T-cell (primary cell): ENCODE results near the gene TMEM174. TPM values are rescaled to one million over a fixed set of nuclear protein-coding genes. Genes with fewer than 3 reads are reported as not detected.
"Not testable (repeated sequence)": the region's sequence is repeated elsewhere in the genome, so short reads cannot be mapped to it uniquely, and the experiment has no call there.

Experiments
- ATAC-seq, 4 experiments: fragments of 200-7000 bp in 3 of 4; fragments of 150-1000 bp in 1 of 4; cut with Tn5 transposase; replicated peaks in 1 of 4; 1 replicate in 3 of 4; 2 replicates in 1 of 4; pipeline ENCODE4 v1.10.0; 2021; ENCODE audit warnings: moderate library complexity in 3 of 4, mild to moderate bottlenecking in 2 of 4, moderate number of reproducible peaks in 1 of 4
- CTCF ChIA-PET, 2 donors: fragments of 300-600 bp; sonication (Branson Sonifier 250); formaldehyde crosslinking; loops; one replicate each; lab custom pipeline; 2022; ENCODE audit warnings: antibody characterized with exemption in 2 of 2; lab: Charles Lee
- POLR2A ChIA-PET, 2 donors: fragments of 300-600 bp; sonication (Branson Sonifier 250); formaldehyde crosslinking; loops; one replicate each; lab custom pipeline; 2022; ENCODE audit warnings: antibody characterized with exemption in 2 of 2; lab: Charles Lee
- DNase-seq, 35 experiments: peaks; one replicate each; pipeline versions ENCODE4 v3.0.0 to v3.0.0-alpha.2; 2013 to 2023
- H3K27ac ChIP-seq: one replicate; pipeline ENCODE4 v1.5.1; 2013; ENCODE audit warnings: low read length
- H3K27me3 ChIP-seq, 2 experiments: replicated peaks in 1 of 2; 1 replicate in 1 of 2; 2 replicates in 1 of 2; pipeline versions ENCODE4 v1.6.1 to v1.7.0; 2013; ENCODE audit warnings: low read length in 1 of 2, mixed read lengths in 1 of 2; ENCODE audit not compliant: control insufficient read depth in 2 of 2, insufficient read depth in 2 of 2; ENCODE audit errors: extremely low read depth in 1 of 2
- H3K36me3 ChIP-seq, 2 donors: 1 replicate in 1 of 2; 2 replicates in 1 of 2; pipeline versions ENCODE4 v1.6.1 to v1.7.0; 2013; ENCODE audit warnings: low read length in 1 of 2; ENCODE audit not compliant: control insufficient read depth in 2 of 2, insufficient read depth in 1 of 2; ENCODE audit errors: extremely low read depth in 1 of 2
- H3K4me1 ChIP-seq, 2 experiments: 1 replicate in 1 of 2; 2 replicates in 1 of 2; pipeline versions ENCODE4 v1.6.1 to v1.7.0; 2013; ENCODE audit warnings: low read length in 2 of 2, mixed read lengths in 1 of 2; ENCODE audit not compliant: insufficient read depth in 2 of 2, control insufficient read depth in 1 of 2; ENCODE audit errors: extremely low read depth in 1 of 2
- H3K4me3 ChIP-seq, 2 donors: 1 replicate in 1 of 2; 2 replicates in 1 of 2; pipeline versions ENCODE4 v1.5.1 to v1.7.0; 2013; ENCODE audit warnings: mild to moderate bottlenecking in 2 of 2, low read length in 1 of 2, moderate library complexity in 1 of 2; ENCODE audit not compliant: control insufficient read depth in 1 of 2; ENCODE audit errors: extremely low read depth in 1 of 2
- H3K9me3 ChIP-seq: 2 replicates; pipeline ENCODE4 v1.7.0; 2013
- H3K27ac Mint-ChIP-seq, 2 donors: one replicate each; pipeline ENCODE4 v1.8.0; 2020 to 2021; ENCODE audit warnings: mild to moderate bottlenecking in 2 of 2, mixed read lengths in 2 of 2
- H3K27me3 Mint-ChIP-seq, 2 donors: one replicate each; pipeline ENCODE4 v1.8.0; 2021 to 2022; ENCODE audit warnings: mixed read lengths in 2 of 2
- H3K36me3 Mint-ChIP-seq: one replicate; pipeline ENCODE4 v1.8.0; 2021; ENCODE audit warnings: mixed read lengths
- H3K4me1 Mint-ChIP-seq, 3 donors: one replicate each; pipeline ENCODE4 v1.8.0; 2020 to 2022; ENCODE audit warnings: mixed read lengths in 3 of 3, mild to moderate bottlenecking in 1 of 3
- H3K4me3 Mint-ChIP-seq, 3 donors: one replicate each; pipeline ENCODE4 v1.8.0; 2020 to 2022; ENCODE audit warnings: mild to moderate bottlenecking in 3 of 3, mixed read lengths in 3 of 3, moderate library complexity in 3 of 3
- H3K9me3 Mint-ChIP-seq, 3 donors: one replicate each; pipeline ENCODE4 v1.8.0; 2020 to 2022; ENCODE audit warnings: mixed read lengths in 3 of 3
- WGBS: methylation state at CpG from one replicate; pipeline ENCODE4 v1.1.5; 2013; ENCODE audit warnings: missing lambda C conversion rate; ENCODE audit not compliant: insufficient coverage; 5-methylcytosine and 5-hydroxymethylcytosine counted together
- total RNA-seq, 35 experiments: library from RNA in 6 of 35; stranded (reverse) in 6 of 35; fragments of 120-200 nt in 1 of 35; gene quantifications; one replicate each; pipeline versions ENCODE4 v1.2.1 to v1.2.4 and lab custom pipeline; 2013 to 2026

Gene TMEM174
- total RNA-seq, 5 donors from 2014 or later (not counting 1 experiment from before 2014, with no cell fraction given) = not detected

GRCh38 chr5:73201547-73202513, 28.8 kb downstream of the TMEM174 start:
- POLR2A ChIA-PET = interaction anchor here in 1 of 2 donors (0.7 kb wide), 1 partner anchor 42 kb away, joined by 3 read pairs; no protein-coding TSS in a partner anchor
- CTCF ChIA-PET = interaction anchor here (0.6 to 1.6 kb wide), 5 partner anchors 14 to 591 kb away, joined by 3 to 5 read pairs (median 3); no protein-coding TSS in a partner anchor

DNA sequence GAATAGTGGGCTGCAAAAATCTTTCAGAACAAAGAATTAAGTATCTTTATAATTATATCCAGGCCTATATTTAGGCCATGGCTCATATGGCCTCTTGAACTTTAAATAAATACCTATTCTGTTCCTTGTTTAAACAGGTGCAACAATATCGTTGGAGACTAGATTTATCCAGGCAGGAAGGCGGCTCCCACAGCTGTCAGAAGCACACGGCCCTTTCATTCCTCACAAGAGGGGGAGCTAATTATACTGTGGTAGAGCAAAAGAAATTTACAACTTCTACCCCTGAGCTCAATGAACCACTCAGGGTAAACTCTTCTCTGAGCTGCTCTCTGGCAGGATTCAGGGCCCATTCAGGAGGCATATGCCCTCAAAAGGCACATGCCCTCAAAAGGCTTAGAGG, 31.3 kb downstream of the TMEM174 start:
- POLR2A ChIA-PET = no interaction called here
- Mint-ChIP-seq H3K4me1 (peaks cover 0 to 5% (median 0%) of the 10 kb centered on the region in 3 donors), H3K9me3 (peaks cover 2 to 17% (median 11%) of the 10 kb centered on the region in 3 donors), H3K4me3 (no peak overlapping the region), H3K27ac (no peak overlapping the region), H3K27me3 (peaks cover 61 to 72% of the 10 kb centered on the region in 2 donors), H3K36me3 (no peaks in the 10 kb centered on the region)
- Histone ChIP-seq H3K9me3 (no peaks in the 10 kb centered on the region), H3K4me1 (peaks cover 0 to 7% of the 10 kb centered on the region in 2 experiments), H3K27ac (no peak overlapping the region), H3K36me3 (no peaks in the 10 kb centered on the region), H3K27me3 (peaks cover 4 to 54% of the 10 kb centered on the region in 2 experiments), H3K4me3 (no peak overlapping the region)
- no CpG with 5 or more reads among the region's 3 CpGs for WGBS
- no peak for DNase-seq
- CTCF ChIA-PET = interaction anchor here in 1 of 2 donors (0.8 kb wide), 1 partner anchor 12 kb away, joined by 4 read pairs; no protein-coding TSS in a partner anchor
- no peak for ATAC-seq

More at GRCh38 chr5:73201547-73202513, 28.8 kb downstream of the TMEM174 start:
- Histone ChIP-seq H3K4me1 (peaks cover 0 to 7% of the 10 kb centered on the region in 2 experiments), H3K4me3 (no peak overlapping the region), H3K27me3 (peaks cover 4 to 52% of the 10 kb centered on the region in 2 experiments), H3K36me3 (no peaks in the 10 kb centered on the region), H3K27ac (no peak overlapping the region), H3K9me3 (no peaks in the 10 kb centered on the region)
- Mint-ChIP-seq H3K4me1 (peaks cover 0 to 7% (median 0%) of the 10 kb centered on the region in 3 donors), H3K27ac (no peak overlapping the region), H3K36me3 (no peaks in the 10 kb centered on the region), H3K27me3 (peaks cover 62 to 66% of the 10 kb centered on the region in 2 donors), H3K9me3 (no peaks in the 10 kb centered on the region), H3K4me3 (no peak overlapping the region)
- DNase-seq = peak in 34 of 35 experiments; percentile 26 to 73 (median 55)
- ATAC-seq = peak; percentile 84 to 91 (median 86)
- 31% methylated on average over 26 of the region's 34 CpGs for WGBS

DNA sequence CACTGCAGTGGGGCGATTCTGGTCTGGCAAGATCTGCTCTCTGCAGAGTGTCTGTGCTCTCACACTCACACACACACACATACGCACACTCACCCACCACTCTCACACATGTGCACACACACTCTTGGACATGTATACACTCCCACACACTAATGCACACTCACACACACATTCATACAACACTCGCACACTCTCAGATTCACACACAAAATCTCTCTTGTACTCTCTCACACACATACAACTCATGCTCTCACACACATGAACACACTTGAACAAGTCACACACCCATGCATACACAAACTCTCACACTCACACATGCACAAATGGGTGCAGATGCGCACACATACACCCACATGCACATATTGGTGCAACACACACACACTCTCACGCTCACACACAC, 31.7 kb downstream of the TMEM174 start:
- Mint-ChIP-seq H3K27ac (no peak overlapping the region), H3K9me3 (peaks cover 5 to 21% (median 14%) of the 10 kb centered on the region in 3 donors), H3K4me3 (no peak overlapping the region), H3K4me1 (peaks cover 0 to 5% (median 0%) of the 10 kb centered on the region in 3 donors), H3K36me3 (no peaks in the 10 kb centered on the region), H3K27me3 (peaks cover 60 to 75% of the 10 kb centered on the region in 2 donors)
- POLR2A ChIA-PET = no interaction called here
- no peak overlapping the region for H3K4me3 ChIP-seq
- no peaks in the 10 kb centered on the region for H3K9me3 ChIP-seq
- ATAC-seq (no peak), DNase-seq (no peak)
- H3K4me1 ChIP-seq = peaks cover 0 to 7% of the 10 kb centered on the region in 2 experiments
- 90% methylated on average over 5 of the region's 5 CpGs for WGBS
- CTCF ChIA-PET = no interaction called here
- no peak overlapping the region for H3K27ac ChIP-seq
- H3K27me3 ChIP-seq = peaks cover 4 to 54% of the 10 kb centered on the region in 2 experiments
- H3K36me3 ChIP-seq = no peaks in the 10 kb centered on the region

- Histone ChIP-seq H3K4me3 (no peak overlapping the region), H3K4me1 (peaks cover 0 to 7% of the 10 kb centered on the region in 2 experiments), H3K36me3 (no peaks in the 10 kb centered on the region), H3K27ac (no peak overlapping the region), H3K27me3 (peaks cover 4 to 54% of the 10 kb centered on the region in 2 experiments), H3K9me3 (no peaks in the 10 kb centered on the region)
- 80% methylated on average over 1 of the region's 3 CpGs for WGBS
- no peak overlapping the region for H3K4me3 Mint-ChIP-seq
- H3K4me1 Mint-ChIP-seq = peaks cover 0 to 5% (median 0%) of the 10 kb centered on the region in 3 donors
- H3K27ac Mint-ChIP-seq = no peak overlapping the region
- H3K27me3 Mint-ChIP-seq = peaks cover 60 to 79% of the 10 kb centered on the region in 2 donors
- DNase-seq = no peak
- POLR2A ChIA-PET = no interaction called here
- H3K36me3 Mint-ChIP-seq = no peaks in the 10 kb centered on the region
- H3K9me3 Mint-ChIP-seq = peaks cover 7 to 25% (median 19%) of the 10 kb centered on the region in 3 donors
- ATAC-seq = no peak
- CTCF ChIA-PET = no interaction called here
These were observed 32.3 kb downstream of the TMEM174 start for GRCh38 chr5:73205305-73205704.

GRCh38 chr5:73207239-73207638, 34.2 kb downstream of the TMEM174 start:
- H3K36me3 Mint-ChIP-seq, H3K36me3 ChIP-seq, H3K4me1 ChIP-seq, H3K27ac Mint-ChIP-seq, POLR2A ChIA-PET, H3K4me1 Mint-ChIP-seq, H3K4me3 Mint-ChIP-seq, DNase-seq, H3K9me3 ChIP-seq, H3K4me3 ChIP-seq, ATAC-seq, H3K27ac ChIP-seq: not testable (repeated sequence)
- H3K27me3 Mint-ChIP-seq = peaks cover 66 to 84% of the 10 kb centered on the region in 2 donors
- H3K27me3 ChIP-seq = peaks cover 4 to 46% of the 10 kb centered on the region in 2 experiments
- 69% methylated on average over 4 of the region's 4 CpGs for WGBS
- peaks cover 7 to 25% (median 19%) of the 10 kb centered on the region in 3 donors for H3K9me3 Mint-ChIP-seq
- CTCF ChIA-PET = interaction anchor here in 1 of 2 donors (1.1 kb wide), 1 partner anchor 9 kb away, joined by 5 read pairs; no protein-coding TSS in a partner anchor

GRCh38 chr5:73209075-73209474, 36.1 kb downstream of the TMEM174 start:
- H3K27me3 ChIP-seq = peaks cover 11 to 40% of the 10 kb centered on the region in 2 experiments
- H3K27ac ChIP-seq, POLR2A ChIA-PET, H3K36me3 ChIP-seq, CTCF ChIA-PET, H3K4me1 ChIP-seq, DNase-seq, H3K9me3 ChIP-seq, H3K4me3 ChIP-seq, H3K4me1 Mint-ChIP-seq, ATAC-seq, H3K4me3 Mint-ChIP-seq, H3K27ac Mint-ChIP-seq, H3K36me3 Mint-ChIP-seq: not testable (repeated sequence)
- H3K9me3 Mint-ChIP-seq = peaks cover 7 to 25% (median 19%) of the 10 kb centered on the region in 3 donors
- peaks cover 73 to 91% of the 10 kb centered on the region in 2 donors for H3K27me3 Mint-ChIP-seq
